ENCODE data around the gene MANF. TPM values are rescaled to one million over a fixed set of nuclear protein-coding genes. Genes with fewer than 3 reads are reported as not detected.

Gene MANF
- total and polyA plus RNA-seq, 2 of the 13 experiments (the other 11 are each of a cell fraction or from before 2014, with no cell fraction given) = 55.4 to 269 TPM

DNA sequence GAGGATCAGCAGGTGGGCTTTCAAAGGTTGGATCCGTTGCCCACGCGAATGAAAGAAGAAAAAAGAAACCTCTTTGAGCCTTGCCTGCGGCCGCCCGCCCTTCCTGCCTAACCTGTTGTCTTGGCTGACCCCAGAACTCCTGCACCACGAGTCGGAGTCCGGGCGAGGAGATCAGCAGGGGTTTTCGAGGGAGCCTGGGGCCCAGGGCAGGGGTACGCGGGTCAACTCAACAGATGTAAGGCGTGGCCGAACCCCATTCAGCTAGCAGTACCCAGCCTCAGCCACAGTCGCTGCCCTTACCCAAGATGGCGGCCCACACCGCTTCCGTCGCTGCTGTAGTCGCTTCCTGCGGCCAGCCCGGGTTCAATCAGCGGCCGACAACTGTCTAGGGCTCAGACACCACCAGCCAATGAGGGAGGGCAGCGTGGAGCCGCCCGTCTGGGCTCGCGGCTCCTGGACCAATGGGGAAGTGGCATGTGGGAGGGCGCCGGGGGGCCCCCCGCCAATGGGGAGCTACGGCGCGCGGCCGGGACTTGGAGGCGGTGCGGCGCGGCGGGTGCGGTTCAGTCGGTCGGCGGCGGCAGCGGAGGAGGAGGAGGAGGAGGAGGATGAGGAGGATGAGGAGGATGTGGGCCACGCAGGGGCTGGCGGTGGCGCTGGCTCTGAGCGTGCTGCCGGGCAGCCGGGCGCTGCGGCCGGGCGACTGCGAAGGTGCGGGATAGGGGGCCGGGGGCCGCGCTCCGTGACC, at the start of gene MANF (continued):
- TF ChIP-seq, protein P1, sequence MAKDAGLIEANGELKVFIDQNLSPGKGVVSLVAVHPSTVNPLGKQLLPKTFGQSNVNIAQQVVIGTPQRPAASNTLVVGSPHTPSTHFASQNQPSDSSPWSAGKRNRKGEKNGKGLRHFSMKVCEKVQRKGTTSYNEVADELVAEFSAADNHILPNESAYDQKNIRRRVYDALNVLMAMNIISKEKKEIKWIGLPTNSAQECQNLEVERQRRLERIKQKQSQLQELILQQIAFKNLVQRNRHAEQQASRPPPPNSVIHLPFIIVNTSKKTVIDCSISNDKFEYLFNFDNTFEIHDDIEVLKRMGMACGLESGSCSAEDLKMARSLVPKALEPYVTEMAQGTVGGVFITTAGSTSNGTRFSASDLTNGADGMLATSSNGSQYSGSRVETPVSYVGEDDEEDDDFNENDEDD (CRISPR knock-in tag; IDR thresholded peaks at IDR 0.05; ENCODE audit: borderline replicate concordance) = peak; percentile 85
- TF ChIP-seq ZBTB8A (CRISPR knock-in tag; IDR thresholded peaks at IDR 0.05; ENCODE audit: borderline replicate concordance, low read depth) (no peak), SAFB2 (CRISPR knock-in tag; IDR thresholded peaks at IDR 0.05; ENCODE audit: borderline replicate concordance, low read depth) (no peak), HOXA7 (CRISPR knock-in tag; IDR thresholded peaks at IDR 0.05) (no peak), ZNF101 (CRISPR knock-in tag; IDR thresholded peaks at IDR 0.05; ENCODE audit: borderline replicate concordance, low read depth) (no peak), IKZF1 (IDR thresholded peaks at IDR 0.05) (no peak), SP140L (CRISPR knock-in tag; IDR thresholded peaks at IDR 0.05; ENCODE audit: borderline replicate concordance) (no peak), MTA3 (CRISPR knock-in tag; IDR thresholded peaks at IDR 0.05) (no peak), SMAD9 (CRISPR knock-in tag; IDR thresholded peaks at IDR 0.05) (peak; percentile 66; the same call in 1 of the 2 replicates), SATB2 (CRISPR knock-in tag; IDR thresholded peaks at IDR 0.05) (no peak), HES4 (CRISPR knock-in tag; IDR thresholded peaks at IDR 0.05; ENCODE audit: borderline replicate concordance) (peak; percentile 94), ZNF3 (CRISPR knock-in tag; IDR thresholded peaks at IDR 0.05) (no peak), HHEX (CRISPR knock-in tag; IDR thresholded peaks at IDR 0.05) (no peak), MAZ (IDR thresholded peaks at IDR 0.05; ENCODE audit: borderline replicate concordance, low read depth, low read length) (peak; percentile 75), MAZ (CRISPR knock-in tag; IDR thresholded peaks at IDR 0.05; ENCODE audit: low read depth) (peak; percentile 80)
- TF ChIP-seq, protein P2, sequence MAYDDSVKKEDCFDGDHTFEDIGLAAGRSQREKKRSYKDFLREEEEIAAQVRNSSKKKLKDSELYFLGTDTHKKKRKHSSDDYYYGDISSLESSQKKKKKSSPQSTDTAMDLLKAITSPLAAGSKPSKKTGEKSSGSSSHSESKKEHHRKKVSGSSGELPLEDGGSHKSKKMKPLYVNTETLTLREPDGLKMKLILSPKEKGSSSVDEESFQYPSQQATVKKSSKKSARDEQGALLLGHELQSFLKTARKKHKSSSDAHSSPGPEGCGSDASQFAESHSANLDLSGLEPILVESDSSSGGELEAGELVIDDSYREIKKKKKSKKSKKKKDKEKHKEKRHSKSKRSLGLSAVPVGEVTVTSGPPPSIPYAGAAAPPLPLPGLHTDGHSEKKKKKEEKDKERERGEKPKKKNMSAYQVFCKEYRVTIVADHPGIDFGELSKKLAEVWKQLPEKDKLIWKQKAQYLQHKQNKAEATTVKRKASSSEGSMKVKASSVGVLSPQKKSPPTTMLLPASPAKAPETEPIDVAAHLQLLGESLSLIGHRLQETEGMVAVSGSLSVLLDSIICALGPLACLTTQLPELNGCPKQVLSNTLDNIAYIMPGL (CRISPR knock-in tag; IDR thresholded peaks at IDR 0.05; ENCODE audit: borderline replicate concordance in 1 of 2, low read depth in 1 of 2) = peak; percentile 76 to 82; a peak in 2 of 4 replicates
- TF ChIP-seq, protein P3, sequence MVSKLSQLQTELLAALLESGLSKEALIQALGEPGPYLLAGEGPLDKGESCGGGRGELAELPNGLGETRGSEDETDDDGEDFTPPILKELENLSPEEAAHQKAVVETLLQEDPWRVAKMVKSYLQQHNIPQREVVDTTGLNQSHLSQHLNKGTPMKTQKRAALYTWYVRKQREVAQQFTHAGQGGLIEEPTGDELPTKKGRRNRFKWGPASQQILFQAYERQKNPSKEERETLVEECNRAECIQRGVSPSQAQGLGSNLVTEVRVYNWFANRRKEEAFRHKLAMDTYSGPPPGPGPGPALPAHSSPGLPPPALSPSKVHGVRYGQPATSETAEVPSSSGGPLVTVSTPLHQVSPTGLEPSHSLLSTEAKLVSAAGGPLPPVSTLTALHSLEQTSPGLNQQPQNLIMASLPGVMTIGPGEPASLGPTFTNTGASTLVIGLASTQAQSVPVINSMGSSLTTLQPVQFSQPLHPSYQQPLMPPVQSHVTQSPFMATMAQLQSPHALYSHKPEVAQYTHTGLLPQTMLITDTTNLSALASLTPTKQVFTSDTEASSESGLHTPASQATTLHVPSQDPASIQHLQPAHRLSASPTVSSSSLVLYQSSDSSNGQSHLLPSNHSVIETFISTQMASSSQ (IDR thresholded peaks at IDR 0.05; ENCODE audit: low read depth) = no peak
- TF ChIP-seq, protein P3 (CRISPR knock-in tag; IDR thresholded peaks at IDR 0.05; ENCODE audit: borderline replicate concordance) = peak; percentile 67; the same call in 1 of the 2 replicates
- TF ChIP-seq, protein P4, sequence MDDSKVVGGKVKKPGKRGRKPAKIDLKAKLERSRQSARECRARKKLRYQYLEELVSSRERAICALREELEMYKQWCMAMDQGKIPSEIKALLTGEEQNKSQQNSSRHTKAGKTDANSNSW (CRISPR knock-in tag; IDR thresholded peaks at IDR 0.05; ENCODE audit: borderline replicate concordance) = peak; percentile 73; the same call in 1 of the 2 replicates
- TF ChIP-seq, protein P5, sequence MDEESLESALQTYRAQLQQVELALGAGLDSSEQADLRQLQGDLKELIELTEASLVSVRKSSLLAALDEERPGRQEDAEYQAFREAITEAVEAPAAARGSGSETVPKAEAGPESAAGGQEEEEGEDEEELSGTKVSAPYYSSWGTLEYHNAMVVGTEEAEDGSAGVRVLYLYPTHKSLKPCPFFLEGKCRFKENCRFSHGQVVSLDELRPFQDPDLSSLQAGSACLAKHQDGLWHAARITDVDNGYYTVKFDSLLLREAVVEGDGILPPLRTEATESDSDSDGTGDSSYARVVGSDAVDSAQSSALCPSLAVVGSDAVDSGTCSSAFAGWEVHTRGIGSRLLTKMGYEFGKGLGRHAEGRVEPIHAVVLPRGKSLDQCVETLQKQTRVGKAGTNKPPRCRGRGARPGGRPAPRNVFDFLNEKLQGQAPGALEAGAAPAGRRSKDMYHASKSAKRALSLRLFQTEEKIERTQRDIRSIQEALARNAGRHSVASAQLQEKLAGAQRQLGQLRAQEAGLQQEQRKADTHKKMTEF (CRISPR knock-in tag; IDR thresholded peaks at IDR 0.05) = no peak; the same call in 1 of the 2 replicates

All from HepG2 (cell line).